ENCODE data around the gene RNF34.

The RNF34 gene

DNA sequence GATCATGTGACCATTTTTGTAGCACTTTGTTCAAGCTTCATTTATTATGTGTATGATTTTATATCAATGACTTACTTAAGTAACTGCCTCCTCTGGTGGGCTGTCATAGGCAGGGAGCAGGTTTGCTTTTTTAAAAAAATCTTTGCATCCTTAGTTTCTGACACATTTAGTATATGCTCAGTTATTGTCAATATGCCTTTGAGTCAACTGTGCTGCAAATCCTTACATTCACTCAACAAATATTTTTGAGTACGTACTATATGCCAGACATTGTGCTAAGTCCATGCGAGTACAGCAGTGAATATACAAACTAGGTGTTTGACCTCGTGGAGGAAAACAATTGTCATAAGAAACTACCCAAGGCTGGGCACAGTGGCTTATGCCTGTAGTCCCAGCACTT lies 43.3 kb upstream of the RNF34 start:
- TF ChIP-seq, protein P1, sequence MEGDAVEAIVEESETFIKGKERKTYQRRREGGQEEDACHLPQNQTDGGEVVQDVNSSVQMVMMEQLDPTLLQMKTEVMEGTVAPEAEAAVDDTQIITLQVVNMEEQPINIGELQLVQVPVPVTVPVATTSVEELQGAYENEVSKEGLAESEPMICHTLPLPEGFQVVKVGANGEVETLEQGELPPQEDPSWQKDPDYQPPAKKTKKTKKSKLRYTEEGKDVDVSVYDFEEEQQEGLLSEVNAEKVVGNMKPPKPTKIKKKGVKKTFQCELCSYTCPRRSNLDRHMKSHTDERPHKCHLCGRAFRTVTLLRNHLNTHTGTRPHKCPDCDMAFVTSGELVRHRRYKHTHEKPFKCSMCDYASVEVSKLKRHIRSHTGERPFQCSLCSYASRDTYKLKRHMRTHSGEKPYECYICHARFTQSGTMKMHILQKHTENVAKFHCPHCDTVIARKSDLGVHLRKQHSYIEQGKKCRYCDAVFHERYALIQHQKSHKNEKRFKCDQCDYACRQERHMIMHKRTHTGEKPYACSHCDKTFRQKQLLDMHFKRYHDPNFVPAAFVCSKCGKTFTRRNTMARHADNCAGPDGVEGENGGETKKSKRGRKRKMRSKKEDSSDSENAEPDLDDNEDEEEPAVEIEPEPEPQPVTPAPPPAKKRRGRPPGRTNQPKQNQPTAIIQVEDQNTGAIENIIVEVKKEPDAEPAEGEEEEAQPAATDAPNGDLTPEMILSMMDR (IDR thresholded peaks at IDR 0.05), result no peak
- peaks cover 3% of the 10 kb centered on the region for H3K4me1 ChIP-seq

GRCh38 chr12:121357331-121357730 lies 42.6 kb upstream of the RNF34 start:
- no peaks in the 10 kb centered on the region for H3K79me2 ChIP-seq
- H3K4me2 ChIP-seq (ENCODE audit: low read length), result no peak overlapping the region
- TF ChIP-seq, protein P1 (IDR thresholded peaks at IDR 0.05), result no peak
- H2AFZ ChIP-seq, result no peak overlapping the region
- H3K4me1 ChIP-seq, result peaks cover 3% of the 10 kb centered on the region
- H3K27me3 ChIP-seq (ENCODE audit: control insufficient read depth, insufficient read depth, low read length), result no peaks in the 10 kb centered on the region
- no peak overlapping the region for H3K9ac ChIP-seq
- no peaks in the 10 kb centered on the region for H3K9me3 ChIP-seq (ENCODE audit: control insufficient read depth, low read length)
- no peak overlapping the region for H3K27ac ChIP-seq
- H3K4me3 ChIP-seq (ENCODE audit: low read depth, low read length), result no peak overlapping the region
- H3K36me3 ChIP-seq (ENCODE audit: control insufficient read depth, insufficient read depth, low read length), result no peaks in the 10 kb centered on the region

More for the DNA sequence above, 43.3 kb upstream of the RNF34 start:
- H3K79me2 ChIP-seq, result peaks cover under 1% of the 10 kb centered on the region
- no peak overlapping the region for H2AFZ ChIP-seq
- no peak overlapping the region for H3K4me3 ChIP-seq (ENCODE audit: low read depth, low read length)
- no peaks in the 10 kb centered on the region for H3K9me3 ChIP-seq (ENCODE audit: control insufficient read depth, low read length)
- no peak overlapping the region for H3K27ac ChIP-seq
- H3K9ac ChIP-seq, result no peak overlapping the region
- no peaks in the 10 kb centered on the region for H3K36me3 ChIP-seq (ENCODE audit: control insufficient read depth, insufficient read depth, low read length)
- no peak overlapping the region for H3K4me2 ChIP-seq (ENCODE audit: low read length)
- H3K27me3 ChIP-seq (ENCODE audit: control insufficient read depth, insufficient read depth, low read length), result no peaks in the 10 kb centered on the region

GRCh38 chr12:121358073-121358472 lies 41.8 kb upstream of the RNF34 start:
- H3K4me1 ChIP-seq, result peaks cover 1% of the 10 kb centered on the region
- no peak overlapping the region for H2AFZ ChIP-seq
- no peak overlapping the region for H3K4me3 ChIP-seq (ENCODE audit: low read depth, low read length)
- no peaks in the 10 kb centered on the region for H3K79me2 ChIP-seq
- no peak overlapping the region for H3K27ac ChIP-seq
- no peak overlapping the region for H3K9ac ChIP-seq
- no peaks in the 10 kb centered on the region for H3K9me3 ChIP-seq (ENCODE audit: control insufficient read depth, low read length)
- H3K36me3 ChIP-seq (ENCODE audit: control insufficient read depth, insufficient read depth, low read length), result no peaks in the 10 kb centered on the region
- no peaks in the 10 kb centered on the region for H3K27me3 ChIP-seq (ENCODE audit: control insufficient read depth, insufficient read depth, low read length)
- no peak overlapping the region for H3K4me2 ChIP-seq (ENCODE audit: low read length)
- TF ChIP-seq, protein P1 (IDR thresholded peaks at IDR 0.05), result no peak

DNA sequence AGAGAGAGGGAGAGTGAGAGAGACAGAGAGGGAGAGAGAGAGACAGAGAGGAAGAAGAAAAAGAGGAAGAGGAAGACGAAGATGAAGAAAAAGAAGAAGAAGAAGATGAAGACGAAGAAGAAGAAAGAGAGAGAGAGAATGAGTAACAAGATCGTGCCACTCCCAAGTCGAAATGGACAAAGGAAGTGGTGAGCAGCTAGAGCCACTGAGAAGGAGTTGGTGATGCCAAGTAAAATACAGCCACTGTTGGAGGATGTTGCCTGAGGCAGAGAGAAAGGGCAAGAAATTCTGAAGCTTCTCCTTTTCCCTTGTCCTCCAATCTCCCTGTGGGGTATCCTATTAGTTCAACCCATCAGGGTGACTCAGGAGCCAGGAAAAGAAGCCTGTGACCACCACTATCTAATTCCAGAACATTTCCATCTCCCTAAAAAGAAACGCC lies 35.2 kb upstream of the RNF34 start:
- Histone ChIP-seq H3K9me3 (ENCODE audit: control insufficient read depth, low read length) (no peaks in the 10 kb centered on the region), H3K27me3 (ENCODE audit: control insufficient read depth, insufficient read depth, low read length) (no peaks in the 10 kb centered on the region), H3K36me3 (ENCODE audit: control insufficient read depth, insufficient read depth, low read length) (no peaks in the 10 kb centered on the region), H3K27ac (no peak overlapping the region), H3K4me1 (peaks cover 2% of the 10 kb centered on the region), H3K9ac (no peak overlapping the region), H3K4me2 (ENCODE audit: low read length) (no peak overlapping the region), H3K4me3 (ENCODE audit: low read depth, low read length) (no peak overlapping the region), H3K79me2 (no peaks in the 10 kb centered on the region), H2AFZ (no peak overlapping the region)
- TF ChIP-seq, protein P1 (IDR thresholded peaks at IDR 0.05), result no peak

DNA sequence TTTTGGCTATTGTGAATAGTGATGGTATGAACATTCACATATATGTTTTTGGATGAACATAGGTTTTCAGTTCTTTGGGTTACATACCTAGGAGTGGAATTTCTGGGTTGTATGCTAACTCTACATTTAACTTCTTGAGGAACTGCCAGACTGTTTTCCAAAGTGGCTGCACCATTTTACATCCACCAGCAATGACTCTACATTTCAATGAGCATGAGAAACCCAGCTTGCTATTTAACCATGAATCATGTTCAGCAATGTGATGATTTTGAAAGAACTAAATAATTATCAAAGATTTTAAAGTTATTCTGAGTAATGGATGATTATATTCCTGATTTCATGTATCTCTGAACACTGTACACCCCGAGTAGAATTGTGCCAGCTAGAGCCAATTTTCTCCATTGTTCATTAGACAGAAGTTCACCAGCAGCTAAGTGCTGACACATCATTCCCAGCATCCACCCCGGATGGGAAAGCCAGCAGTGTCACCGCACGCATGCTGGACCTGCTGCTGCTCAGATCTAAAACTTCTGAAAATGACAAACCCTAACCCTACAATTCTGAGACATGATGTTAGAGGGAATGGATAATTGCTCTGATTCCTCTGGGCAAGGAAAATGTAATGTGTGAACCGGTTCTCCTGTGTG lies 34.4 kb upstream of the RNF34 start:
- Histone ChIP-seq H3K36me3 (ENCODE audit: control insufficient read depth, insufficient read depth, low read length) (no peaks in the 10 kb centered on the region), H3K9me3 (ENCODE audit: control insufficient read depth, low read length) (no peaks in the 10 kb centered on the region), H3K9ac (no peak overlapping the region), H3K4me1 (peaks cover 2% of the 10 kb centered on the region), H3K4me2 (ENCODE audit: low read length) (no peak overlapping the region), H3K79me2 (no peaks in the 10 kb centered on the region), H3K27ac (no peak overlapping the region), H2AFZ (peak overlapping the region; percentile 42), H3K4me3 (ENCODE audit: low read depth, low read length) (no peak overlapping the region), H3K27me3 (ENCODE audit: control insufficient read depth, insufficient read depth, low read length) (no peaks in the 10 kb centered on the region)
- TF ChIP-seq, protein P1 (IDR thresholded peaks at IDR 0.05), result no peak

All from parathyroid adenoma (tissue), 2 donors.